GM23338 (cell line): ENCODE data around the gene ITGA1. TPM values are rescaled to one million over a fixed set of nuclear protein-coding genes. Genes with fewer than 3 reads are reported as not detected.

ENCODE experiments used
- ATAC-seq: fragments of 200-7000 bp; cut with Tn5 transposase; 3 replicates; pipeline ENCODE4 v1.9.1; 2020
- DNase-seq: peaks from one replicate; pipeline ENCODE4 v3.0.0-alpha.2; 2015; ENCODE audit warnings: low spot score
- H2AFZ ChIP-seq: fragments of 200-600 bp; sonication (generic); 2 replicates; pipeline ENCODE4 v1.8.0; 2016; ENCODE audit warnings: antibody characterized with exemption, mild to moderate bottlenecking, moderate library complexity
- H3F3A ChIP-seq: fragments of 200-600 bp; sonication (generic); replicated peaks from 2 replicates; pipeline ENCODE4 v1.8.0; 2017; ENCODE audit warnings: antibody characterized with exemption, mixed run types, low read depth
- H3K27ac ChIP-seq: fragments of 200-600 bp; sonication (generic); 2 replicates; pipeline ENCODE4 v1.6.1; 2016; ENCODE audit warnings: low read depth
- H3K27me3 ChIP-seq: fragments of 200-600 bp; sonication (generic); 2 replicates; pipeline ENCODE4 v1.8.0; 2016; ENCODE audit warnings: mild to moderate bottlenecking, mixed run types, moderate library complexity; ENCODE audit not compliant: insufficient read depth
- H3K36me3 ChIP-seq: fragments of 200-600 bp; sonication (generic); 2 replicates; pipeline ENCODE4 v1.8.0; 2016; ENCODE audit warnings: mild to moderate bottlenecking; ENCODE audit not compliant: insufficient read depth
- H3K4me1 ChIP-seq: fragments of 200-600 bp; sonication (generic); 2 replicates; pipeline ENCODE4 v1.8.0; 2016; ENCODE audit warnings: mild to moderate bottlenecking, moderate library complexity; ENCODE audit not compliant: insufficient read depth
- H3K4me2 ChIP-seq: fragments of 200-600 bp; sonication (generic); 2 replicates; pipeline ENCODE4 v1.7.1; 2017; ENCODE audit warnings: mixed run types
- H3K4me3 ChIP-seq: fragments of 200-600 bp; sonication (generic); 2 replicates; pipeline ENCODE4 v1.6.1; 2016; ENCODE audit warnings: mixed run types
- H3K79me2 ChIP-seq: fragments of 200-600 bp; sonication (generic); replicated peaks from 2 replicates; pipeline ENCODE4 v1.8.0; 2017; ENCODE audit warnings: mild to moderate bottlenecking; ENCODE audit not compliant: insufficient read depth
- H3K9me2 ChIP-seq: fragments of 200-600 bp; sonication (generic); 2 replicates; pipeline ENCODE4 v1.8.0; 2017; ENCODE audit not compliant: insufficient read depth
- H4K20me1 ChIP-seq: fragments of 200-600 bp; sonication (generic); replicated peaks from 2 replicates; pipeline ENCODE4 v1.8.0; 2017; ENCODE audit warnings: mild to moderate bottlenecking; ENCODE audit not compliant: insufficient read depth
- H3K27ac Mint-ChIP-seq: 2 replicates; pipeline ENCODE4 v1.8.0; 2020; ENCODE audit warnings: inconsistent platforms, mild to moderate bottlenecking, moderate library complexity, mixed read lengths
- H3K27me3 Mint-ChIP-seq: 3 replicates; pipeline ENCODE4 v1.8.0; 2022; ENCODE audit warnings: low read depth, mild to moderate bottlenecking, moderate library complexity, mixed read lengths, inconsistent platforms; ENCODE audit not compliant: insufficient read depth, poor library complexity
- H3K36me3 Mint-ChIP-seq: 3 replicates; pipeline ENCODE4 v1.8.0; 2021; ENCODE audit warnings: low read depth, mild to moderate bottlenecking, inconsistent platforms, moderate library complexity, mixed read lengths
- H3K4me1 Mint-ChIP-seq: 3 replicates; pipeline ENCODE4 v1.8.0; 2020; ENCODE audit warnings: mild to moderate bottlenecking, inconsistent platforms, mixed read lengths
- H3K4me3 Mint-ChIP-seq: 3 replicates; pipeline ENCODE4 v1.8.0; 2021; ENCODE audit warnings: moderate library complexity, mild to moderate bottlenecking, inconsistent platforms, mixed read lengths
- H3K9me3 Mint-ChIP-seq: 3 replicates; pipeline ENCODE4 v1.8.0; 2020; ENCODE audit warnings: moderate library complexity, mild to moderate bottlenecking, inconsistent platforms, mixed read lengths
- CREB1 ChIP-seq: fragments of 250-450 bp; sonication (Bioruptor Pico); IDR thresholded peaks from 2 replicates; pipeline ENCODE4 v1.5.0; 2020; ENCODE audit warnings: low read depth, mild to moderate bottlenecking, moderate library complexity
- ETS1 ChIP-seq: IDR thresholded peaks from 2 replicates; pipeline ENCODE4 v1.6.1; 2016; ENCODE audit warnings: antibody characterized with exemption
- EZH2 ChIP-seq: fragments of 200-600 bp; sonication (generic); IDR thresholded peaks from one replicate; pipeline ENCODE4 v1.8.0; 2017; ENCODE audit warnings: antibody characterized with exemption, mild to moderate bottlenecking, low read depth; ENCODE audit not compliant: unreplicated experiment
- EZH2phosphoT487 ChIP-seq: fragments of 200-600 bp; sonication (generic); IDR thresholded peaks from one replicate; pipeline ENCODE4 v1.8.1; 2018; ENCODE audit warnings: antibody characterized with exemption; ENCODE audit not compliant: unreplicated experiment
- JUNB ChIP-seq: IDR thresholded peaks from one replicate; pipeline ENCODE4 v1.6.1; 2016; ENCODE audit warnings: antibody characterized with exemption; ENCODE audit not compliant: unreplicated experiment
- POLR2AphosphoS5 ChIP-seq: IDR thresholded peaks from 2 replicates; pipeline ENCODE4 v1.6.1; 2016; ENCODE audit warnings: antibody characterized with exemption, low read depth
- REST ChIP-seq: IDR thresholded peaks from one replicate; pipeline ENCODE4 v1.6.1; 2018; ENCODE audit warnings: antibody characterized with exemption; ENCODE audit not compliant: unreplicated experiment
- STAT1 ChIP-seq: IDR thresholded peaks from one replicate; pipeline ENCODE4 v1.6.1; 2016; ENCODE audit warnings: antibody characterized with exemption; ENCODE audit not compliant: unreplicated experiment
- ZNF114 ChIP-seq: fragments of 250-450 bp; sonication (Bioruptor Pico); IDR thresholded peaks from 2 replicates; pipeline ENCODE4 v1.5.0; 2020; ENCODE audit warnings: mild to moderate bottlenecking, moderate library complexity
- ZNF331 ChIP-seq: fragments of 250-450 bp; sonication (Bioruptor Pico); IDR thresholded peaks from 2 replicates; pipeline ENCODE4 v1.5.0; 2020; ENCODE audit warnings: low read depth, mild to moderate bottlenecking, moderate library complexity
- ZNF462 ChIP-seq: fragments of 250-450 bp; sonication (Bioruptor Pico); IDR thresholded peaks from 2 replicates; pipeline ENCODE4 v1.5.0; 2020; ENCODE audit warnings: mild to moderate bottlenecking, moderate library complexity
- polyA plus RNA-seq: library from polyadenylated mRNA; unstranded; fragments of >200 nt; fragmentation: Nextera tagmentation; extraction: Ambion mirVana; gene quantifications from 2 replicates; pipeline ENCODE4 v1.2.1, GENCODE V29; 2016
- total RNA-seq: library from RNA; depleted of rRNA; stranded (reverse); fragments of >200 nt; shearing (Covaris generic); gene quantifications from 2 replicates; pipeline ENCODE4 v1.2.3, GENCODE V29; 2014

ITGA1 gene
- total and polyA plus RNA-seq, 2 experiments from 2014 or later: 1.8 to 4.9 TPM

GRCh38 chr5:52778781-52779180, 8.9 kb upstream of the ITGA1 start (continued):
- TF ChIP-seq REST (no peak), CREB1 (no peak)

GRCh38 chr5:52779213-52779612, 8.5 kb upstream of the ITGA1 start:
- Histone ChIP-seq H3F3A (no peaks in the 10 kb centered on the region), H3K27me3 (no peaks in the 10 kb centered on the region), H3K9me2 (no peaks in the 10 kb centered on the region; the same call in 1 of the 2 replicates), H3K4me1 (peaks cover 6% of the 10 kb centered on the region; the same call in 1 of the 2 replicates), H3K36me3 (no peaks in the 10 kb centered on the region), H3K4me2 (no peak overlapping the region), H4K20me1 (no peaks in the 10 kb centered on the region), H2AFZ (no peak overlapping the region), H3K4me3 (no peak overlapping the region), H3K27ac (no peak overlapping the region), H3K79me2 (no peaks in the 10 kb centered on the region)
- Mint-ChIP-seq H3K27me3 (no peaks in the 10 kb centered on the region), H3K4me1 (peaks cover 13% of the 10 kb centered on the region), H3K4me3 (no peak overlapping the region), H3K36me3 (no peaks in the 10 kb centered on the region), H3K9me3 (no peaks in the 10 kb centered on the region; the same call in 2 of the 3 replicates), H3K27ac (no peak overlapping the region)
- no peak for DNase-seq
- no peak for ATAC-seq
- TF ChIP-seq EZH2phosphoT487 (no peak), ETS1 (no peak), ZNF462 (no peak), EZH2 (no peak), CREB1 (no peak), REST (no peak), STAT1 (no peak), POLR2AphosphoS5 (no peak), ZNF114 (CRISPR knock-in tag) (no peak), ZNF331 (no peak), JUNB (no peak)
